ENCODE measurements around the gene ITGB1BP2. TPM values are rescaled to one million over a fixed set of nuclear protein-coding genes. Genes with fewer than 3 reads are reported as not detected.
"Not testable (repeated sequence)": the region's sequence is repeated elsewhere in the genome, so short reads cannot be mapped to it uniquely, and the experiment has no call there.

ITGB1BP2 gene
- polyA plus RNA-seq, 5 donors = 2.6 to 7.3 (median 2.7) TPM

DNA sequence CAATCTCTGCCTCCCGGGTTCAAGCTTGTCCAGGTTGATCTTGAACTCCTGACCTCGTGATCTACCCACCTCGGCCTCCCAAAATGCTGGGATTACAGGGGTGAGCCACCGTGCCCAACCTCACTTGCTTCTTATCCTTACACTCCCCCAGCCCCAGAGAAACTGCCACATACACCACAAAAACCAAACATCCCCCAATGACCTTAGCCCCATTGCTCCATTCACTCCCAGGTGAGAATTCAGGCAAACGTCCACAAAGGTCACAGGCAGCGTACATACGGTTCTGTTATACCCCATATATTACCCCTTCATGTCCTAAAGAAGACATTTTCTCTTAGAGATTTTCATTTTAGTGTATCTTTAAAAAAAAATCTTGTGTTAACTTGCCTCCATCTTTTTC is 1.1 kb upstream of the ITGB1BP2 start:
- not testable (repeated sequence) for DNase-seq

DNA sequence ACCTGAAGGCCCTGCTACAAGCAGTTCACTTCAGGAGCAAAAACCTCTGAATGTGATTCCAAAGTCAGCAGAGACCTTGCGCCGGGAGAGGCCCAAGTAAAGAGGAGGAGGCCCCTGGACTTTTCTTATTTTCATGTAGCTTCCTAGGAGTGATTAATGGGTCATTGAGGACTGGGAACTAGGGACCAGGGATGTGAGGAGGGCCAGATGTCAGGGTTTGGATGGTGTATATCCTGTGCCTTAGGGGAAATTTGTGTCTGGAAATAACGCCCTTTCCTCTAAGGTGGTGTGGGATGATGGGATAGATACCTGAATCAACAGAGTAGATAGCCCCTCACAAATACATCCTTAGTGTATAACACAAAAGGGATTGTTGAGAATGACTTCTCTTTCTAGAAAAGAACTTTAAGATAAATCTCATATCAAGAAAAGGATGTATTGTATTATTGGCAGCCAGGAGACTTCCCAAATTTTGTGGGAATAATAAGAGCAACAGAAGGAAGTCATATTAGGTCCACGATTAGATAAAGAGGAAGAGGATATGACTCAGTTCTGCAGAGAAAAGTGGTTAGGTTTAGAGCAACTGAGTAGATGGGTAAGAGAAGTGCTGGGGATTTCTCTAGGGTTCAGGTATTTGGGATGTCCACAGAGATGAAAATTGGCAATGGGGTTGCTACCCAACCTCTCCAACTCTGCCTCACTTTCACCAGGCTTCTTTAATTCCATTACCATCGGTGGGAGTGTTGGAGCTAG is 1.1 kb downstream of the ITGB1BP2 start:
- DNase-seq = no peak

DNA sequence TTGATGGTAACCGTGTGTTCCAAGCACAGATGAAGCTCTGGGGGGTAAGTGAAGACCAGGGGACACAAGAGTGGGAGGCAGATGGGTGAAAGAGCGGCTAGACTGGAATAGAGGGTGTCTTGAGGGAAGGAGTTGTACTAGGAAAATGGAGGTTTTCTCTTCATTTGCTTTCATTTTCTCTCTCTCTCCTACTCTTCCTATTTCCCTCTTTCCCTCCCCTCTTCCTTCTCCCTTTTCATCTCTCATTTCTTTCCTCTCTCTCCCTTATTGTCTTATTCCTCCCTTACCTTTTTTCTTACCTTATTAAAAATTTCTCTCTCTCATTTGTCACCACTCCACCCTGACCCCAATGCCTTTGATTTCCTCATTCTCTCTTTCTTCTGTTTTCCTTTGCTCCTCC is 3.0 kb downstream of the ITGB1BP2 start:
- DNase-seq = no peak

DNA sequence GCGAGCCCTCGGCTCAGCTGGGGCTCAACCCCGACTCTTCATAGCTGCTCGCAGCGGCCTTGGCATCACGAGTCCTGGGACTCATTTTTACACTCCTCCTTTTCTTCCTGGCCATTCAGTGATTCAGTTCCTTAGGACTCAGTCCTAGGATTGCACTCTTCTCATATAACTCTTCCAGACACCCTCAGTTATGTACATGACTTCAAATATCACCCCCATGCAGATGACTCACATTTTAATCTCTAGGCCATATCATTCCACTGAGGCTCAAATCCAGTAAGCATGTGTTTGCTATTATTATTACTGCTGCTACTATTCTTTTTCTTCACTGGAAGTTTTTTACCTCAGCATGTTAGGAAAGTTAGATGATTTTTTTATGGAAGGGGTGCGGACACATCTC is 14.4 kb downstream of the ITGB1BP2 start:
- DNase-seq = no peak

DNA sequence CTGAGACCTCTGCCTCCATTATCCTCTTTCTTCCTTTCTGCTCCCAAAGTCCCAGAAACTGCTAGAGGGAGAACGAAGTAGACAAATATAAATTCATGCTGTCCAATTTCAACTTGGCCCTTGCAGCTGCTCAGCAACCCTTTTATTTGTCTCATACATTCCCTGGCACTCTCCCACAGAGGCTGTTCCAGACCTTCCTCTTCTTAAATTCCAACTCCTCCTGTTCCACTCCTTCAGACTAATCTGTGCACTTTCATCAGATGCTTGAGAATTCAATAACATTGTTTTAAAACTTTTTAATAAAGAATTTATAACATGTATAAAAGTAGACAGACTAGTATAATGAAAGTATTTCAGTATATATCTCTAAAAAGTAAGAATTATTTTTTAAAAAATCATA is 15.4 kb downstream of the ITGB1BP2 start:
- not testable (repeated sequence) for DNase-seq

DNA sequence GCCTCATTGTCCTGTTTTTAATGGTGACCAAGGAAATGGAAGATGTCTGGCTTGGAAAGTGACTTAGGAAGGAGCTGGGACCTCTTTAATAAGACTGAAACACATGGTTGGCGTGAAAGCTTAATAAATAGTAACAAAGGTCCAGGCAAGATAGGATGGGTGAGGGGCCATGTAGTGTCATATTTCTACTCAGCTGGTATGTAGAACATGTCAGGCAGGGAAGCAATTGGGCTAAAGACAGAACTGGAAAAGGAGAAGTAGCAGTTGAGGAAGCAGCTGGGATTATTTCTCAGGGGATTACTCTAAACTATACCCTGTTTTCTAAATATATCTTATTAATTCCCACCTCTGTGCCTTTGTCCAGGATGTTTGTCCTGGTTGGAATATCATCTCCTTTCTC is 18.6 kb downstream of the ITGB1BP2 start:
- no peak for DNase-seq

DNA sequence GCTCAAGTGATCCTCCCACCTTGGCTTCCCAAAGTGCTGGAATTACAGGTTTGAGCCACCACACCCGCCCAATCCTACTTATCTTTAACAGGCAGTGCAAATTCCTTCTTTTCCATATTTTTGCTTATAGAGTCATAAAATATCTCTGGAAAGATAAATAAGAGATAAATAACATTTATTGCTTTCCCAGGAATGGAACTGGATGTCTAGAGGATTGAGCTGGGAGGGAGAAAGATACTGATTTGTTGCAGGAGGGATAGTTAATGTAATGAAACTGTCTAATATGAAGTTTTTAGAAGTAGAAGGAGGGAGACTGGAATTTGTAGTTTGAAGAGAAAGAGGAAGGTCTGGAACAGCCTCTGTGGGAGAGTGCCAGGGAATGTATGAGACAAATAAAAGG is 20.2 kb downstream of the ITGB1BP2 start:
- DNase-seq = no peak

DNA sequence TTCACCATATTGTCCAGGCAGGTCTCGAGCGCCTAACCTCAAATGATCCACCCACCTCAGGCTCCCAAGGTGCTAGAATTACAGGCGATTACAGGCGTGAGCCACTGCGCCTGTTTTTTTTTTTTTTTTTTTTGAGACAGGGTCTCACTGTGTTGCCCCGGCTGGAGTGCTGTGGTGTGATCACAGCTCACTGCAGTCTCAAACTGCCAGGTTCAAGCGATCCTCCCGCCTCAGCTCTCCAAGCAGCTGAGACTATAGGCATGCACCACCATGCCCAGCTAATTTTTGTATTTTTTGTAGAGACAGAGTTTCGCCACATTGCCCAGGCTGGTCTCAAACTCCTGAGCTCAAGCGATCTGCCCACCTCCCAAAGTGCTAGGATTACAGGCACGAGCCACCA is 22.9 kb downstream of the ITGB1BP2 start:
- not testable (repeated sequence) for DNase-seq

DNA sequence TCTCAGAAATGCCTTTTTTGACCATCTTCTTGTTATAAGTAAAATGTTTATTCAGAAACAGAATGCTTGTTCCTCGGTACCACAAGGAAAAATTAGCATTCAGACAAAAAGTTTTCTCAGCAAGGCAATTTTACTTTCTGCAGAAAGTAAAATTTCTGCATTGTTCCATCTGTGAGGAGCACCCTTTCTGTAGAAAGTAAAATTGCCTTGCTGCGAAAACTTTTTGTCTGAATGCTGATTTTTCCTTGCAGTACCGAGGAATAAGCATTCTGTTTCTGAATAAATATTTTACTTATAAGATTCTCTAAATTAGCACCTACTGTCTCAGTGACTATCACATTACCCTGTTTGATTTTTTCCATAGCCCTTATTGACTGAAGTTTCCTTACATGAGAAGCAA is 24.8 kb downstream of the ITGB1BP2 start:
- DNase-seq = no peak

DNA sequence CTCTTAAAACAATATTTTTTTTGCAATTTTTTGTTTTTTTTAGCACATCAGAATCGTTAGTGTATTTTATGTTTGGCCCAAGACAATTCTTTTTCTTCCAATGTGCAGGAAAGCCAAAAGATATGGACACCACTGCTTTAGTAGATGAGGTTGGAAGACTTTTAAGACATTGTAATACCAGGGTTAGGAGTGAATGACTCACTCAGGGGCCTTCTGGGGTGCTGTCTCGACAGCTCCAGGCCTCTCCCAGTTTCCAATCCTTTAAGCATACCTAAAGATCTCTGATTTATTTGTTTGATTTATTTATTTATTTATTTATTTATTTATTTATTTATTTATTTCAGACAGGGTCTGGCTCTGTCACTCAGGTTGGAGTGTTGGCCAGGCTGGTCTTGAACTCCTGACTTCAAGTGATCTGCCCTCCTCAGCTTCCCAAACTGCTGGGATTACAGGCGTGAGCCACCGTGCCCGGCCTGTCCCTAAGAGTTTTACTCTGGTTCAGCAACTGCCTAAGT is 47.7 kb downstream of the ITGB1BP2 start:
- DNase-seq = not testable (repeated sequence)

DNA sequence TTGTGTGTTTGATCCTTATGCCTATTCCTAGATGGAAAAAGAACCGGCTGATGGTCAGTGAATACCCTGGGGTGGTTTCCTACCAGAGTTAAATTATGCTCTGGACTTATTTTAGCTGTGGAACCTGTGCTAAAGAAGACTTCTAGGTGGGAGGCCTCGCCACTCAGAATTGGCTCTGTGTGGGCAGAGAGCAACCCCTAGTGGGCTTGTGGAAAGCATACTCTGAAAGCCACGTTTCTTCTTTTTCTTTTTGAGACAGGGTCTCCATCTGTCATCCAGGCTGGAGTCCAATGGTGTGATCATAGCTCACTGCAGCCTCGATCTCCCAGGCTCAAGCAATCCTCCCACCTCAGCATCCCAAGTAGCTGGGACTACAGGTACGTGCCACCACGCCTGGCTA is 48.3 kb downstream of the ITGB1BP2 start:
- DNase-seq = not testable (repeated sequence)

DNA sequence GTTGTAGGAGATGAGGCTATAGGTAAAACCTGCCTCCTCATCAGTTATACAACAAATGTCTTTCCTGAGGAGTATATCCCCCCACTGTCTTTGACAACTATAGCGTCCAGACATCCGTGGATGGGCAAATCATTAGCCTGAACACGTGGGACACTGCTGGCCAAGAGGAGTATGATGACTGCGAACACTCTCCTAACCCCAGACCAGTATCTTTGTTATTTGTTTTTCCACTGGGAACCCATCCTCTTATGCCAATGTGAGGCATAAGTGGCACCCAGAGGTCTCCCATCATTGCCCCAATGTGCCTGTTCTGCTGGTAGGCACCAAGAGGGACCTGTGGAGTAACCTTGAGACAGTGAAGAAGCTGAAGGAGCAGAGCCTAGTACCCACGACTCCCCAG is 50.9 kb downstream of the ITGB1BP2 start:
- not testable (repeated sequence) for DNase-seq

Other genes with a start within 250 kb of the ITGB1BP2 start
- 10 to 100 TPM; 51.5 to 61.7 (median 53.8) TPM for gene SNX12, start 233.4 kb upstream of the ITGB1BP2 start, polyA plus RNA-seq (ENCODE audit: insufficient read depth in 1 of 5, insufficient read length in 5 of 5, low replicate concordance in 1 of 5)
- 10 to 100 TPM; 16.0 to 22.1 (median 19.6) TPM for gene FOXO4, start 205.9 kb upstream of the ITGB1BP2 start, polyA plus RNA-seq (ENCODE audit: insufficient read depth in 1 of 5, insufficient read length in 5 of 5, low replicate concordance in 1 of 5)
- under 1 TPM in 2 of 5 donors, not detected in 3; 0.22 to 0.28 TPM for gene CXorf65, start 195.0 kb upstream of the ITGB1BP2 start, polyA plus RNA-seq (ENCODE audit: insufficient read depth in 1 of 5, insufficient read length in 5 of 5, low replicate concordance in 1 of 5)
- gene IL2RG, start 190.2 kb upstream of the ITGB1BP2 start, polyA plus RNA-seq (ENCODE audit: insufficient read depth in 1 of 5, insufficient read length in 5 of 5, low replicate concordance in 1 of 5) = 1 to 10 TPM; 1.0 to 4.3 (median 3.4) TPM
- 10 to 100 TPM; 49.7 to 65.0 (median 57.6) TPM for gene MED12, start 183.2 kb upstream of the ITGB1BP2 start, polyA plus RNA-seq (ENCODE audit: insufficient read depth in 1 of 5, insufficient read length in 5 of 5, low replicate concordance in 1 of 5)
- gene NLGN3, start 156.9 kb upstream of the ITGB1BP2 start, polyA plus RNA-seq (ENCODE audit: insufficient read depth in 1 of 5, insufficient read length in 5 of 5, low replicate concordance in 1 of 5) = 1 to 10 TPM; 5.5 to 6.9 (median 6.4) TPM
- gene GJB1, start 78.5 kb upstream of the ITGB1BP2 start, polyA plus RNA-seq (ENCODE audit: insufficient read depth in 1 of 5, insufficient read length in 5 of 5, low replicate concordance in 1 of 5) = 1 to 10 TPM; 3.2 to 6.7 (median 5.2) TPM
- 10 to 100 TPM; 50.0 to 62.4 (median 54.3) TPM for gene ZMYM3, start 47.6 kb upstream of the ITGB1BP2 start, polyA plus RNA-seq (ENCODE audit: insufficient read depth in 1 of 5, insufficient read length in 5 of 5, low replicate concordance in 1 of 5)
- gene NONO, start 18.1 kb upstream of the ITGB1BP2 start, polyA plus RNA-seq (ENCODE audit: insufficient read depth in 1 of 5, insufficient read length in 5 of 5, low replicate concordance in 1 of 5) = 100 to 1,000 TPM; 611 to 701 (median 664) TPM
- gene TAF1, start 64.6 kb downstream of the ITGB1BP2 start, polyA plus RNA-seq (ENCODE audit: insufficient read depth in 1 of 5, insufficient read length in 5 of 5, low replicate concordance in 1 of 5) = 10 to 100 TPM; 40.0 to 66.8 (median 59.4) TPM
- gene OGT, start 231.4 kb downstream of the ITGB1BP2 start, polyA plus RNA-seq (ENCODE audit: insufficient read depth in 1 of 5, insufficient read length in 5 of 5, low replicate concordance in 1 of 5) = 100 to 1,000 TPM; 174 to 344 (median 305) TPM